ENCODE results near the gene NUDT5. TPM values are rescaled to one million over a fixed set of nuclear protein-coding genes. Genes with fewer than 3 reads are reported as not detected.

The NUDT5 gene
- total RNA-seq, 4 donors from 2014 or later = 33.6 to 54.8 (median 45.2) TPM

- TF ChIP-seq CTCF (IDR thresholded peaks at IDR 0.05) = no peak
- no peak for ATAC-seq (ENCODE audit: low FRiP score)
Observed at GRCh38 chr10:12201543-12201942, 5.9 kb upstream of the NUDT5 start.

GRCh38 chr10:12200850-12201249 is 5.2 kb upstream of the NUDT5 start:
- DNase-seq (ENCODE audit: low spot score) (no peak), ATAC-seq (ENCODE audit: low FRiP score) (no peak)
- TF ChIP-seq CTCF (IDR thresholded peaks at IDR 0.05) = no peak

More at GRCh38 chr10:12201543-12201942, 5.9 kb upstream of the NUDT5 start:
- no peak for DNase-seq (ENCODE audit: low spot score)

DNA sequence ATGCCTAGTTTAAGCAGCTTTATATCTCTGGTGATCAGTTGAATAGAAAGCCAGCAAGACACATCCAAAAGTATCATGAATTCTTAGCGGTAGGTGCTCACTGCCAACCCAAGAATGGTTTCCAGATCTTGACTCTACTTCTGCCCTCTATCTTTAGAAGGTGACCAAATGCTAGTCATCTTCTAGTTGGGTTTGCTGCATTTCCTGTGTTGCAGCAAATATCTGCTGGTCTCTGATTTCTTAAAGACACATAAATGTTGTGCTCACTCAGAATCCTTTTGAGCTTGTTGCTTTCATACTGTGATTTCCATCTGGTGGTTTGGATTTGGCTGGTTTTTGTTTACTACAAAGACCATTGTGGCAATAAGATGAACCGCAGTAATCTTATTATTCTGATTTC is 2.5 kb upstream of the NUDT5 start:
- no peak for DNase-seq (ENCODE audit: low spot score)
- ATAC-seq (ENCODE audit: low FRiP score) = no peak
- TF ChIP-seq CTCF (IDR thresholded peaks at IDR 0.05) = no peak

- no peak for ATAC-seq (ENCODE audit: low FRiP score)
- DNase-seq (ENCODE audit: low spot score) = no peak
- no peak for TF ChIP-seq CTCF (IDR thresholded peaks at IDR 0.05)
Observed at GRCh38 chr10:12196531-12197211, 980 bp upstream of the NUDT5 start.

DNA sequence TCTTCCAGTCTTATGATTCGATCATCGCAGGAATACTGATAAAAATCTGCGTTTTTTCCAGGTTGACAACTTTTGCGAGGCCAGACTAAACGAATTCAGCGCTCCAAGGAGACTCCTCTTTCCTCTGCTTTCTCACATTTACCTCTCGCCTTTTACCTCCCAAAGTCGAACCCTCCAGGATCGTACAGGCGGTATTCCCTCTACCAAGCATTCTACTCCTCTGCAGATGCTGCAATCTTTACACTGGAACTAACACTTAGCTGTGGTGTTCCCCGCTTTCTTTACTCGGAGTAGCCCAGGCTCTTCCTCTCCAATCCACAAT is 449 bp downstream of the NUDT5 start:
- no peak for DNase-seq (ENCODE audit: low spot score)
- peak; percentile 30 for ATAC-seq (ENCODE audit: low FRiP score)
- no peak for TF ChIP-seq CTCF (IDR thresholded peaks at IDR 0.05)

GRCh38 chr10:12194752-12195271 is 879 bp downstream of the NUDT5 start:
- no peak for TF ChIP-seq CTCF (IDR thresholded peaks at IDR 0.05)
- no peak for ATAC-seq (ENCODE audit: low FRiP score)
- DNase-seq (ENCODE audit: low spot score) = no peak

GRCh38 chr10:12193193-12193592 is 2.5 kb downstream of the NUDT5 start:
- DNase-seq (ENCODE audit: low spot score) (no peak), ATAC-seq (ENCODE audit: low FRiP score) (no peak)
- TF ChIP-seq CTCF (IDR thresholded peaks at IDR 0.05) = no peak
